GM12878 (cell line): ENCODE data around the gene PPFIA4. TPM values are rescaled to one million over a fixed set of nuclear protein-coding genes. Genes with fewer than 3 reads are reported as not detected.

Experiments used
- ATAC-seq: fragments of 200-7000 bp; cut with Tn5 transposase; 3 replicates; pipeline ENCODE4 v1.9.1; 2020; ENCODE audit warnings: mild to moderate bottlenecking, moderate library complexity
- BruUV-seq: library from RNA; stranded (reverse); fragments of 400-500 nt; replicated peaks from 2 replicates; lab custom pipeline; 2021; lab: Mats Ljungman, UMichigan
- CTCF ChIA-PET: fragments of 300-600 bp; sonication (Branson Sonifier 250); formaldehyde crosslinking; extraction: SDS; loops from one replicate; lab custom pipeline; 2021; ENCODE audit warnings: inconsistent platforms; lab: Yijun Ruan, JAX
- POLR2A ChIA-PET: fragments of 350-600 bp; formaldehyde crosslinking; extraction: SDS; loops from one replicate; lab custom pipeline; 2021; ENCODE audit warnings: inconsistent platforms; lab: Charles Lee
- RAD21 ChIA-PET: fragments of 300-600 bp; sonication (Branson Sonifier 250); formaldehyde crosslinking; loops from one replicate; lab custom pipeline; 2023; ENCODE audit warnings: antibody characterized with exemption; ENCODE audit not compliant: unreplicated experiment; lab: Charles Lee
- SMC1A ChIA-PET: fragments of 300-600 bp; sonication (Branson Sonifier 250); formaldehyde crosslinking; loops from one replicate; lab custom pipeline; 2023; ENCODE audit not compliant: unreplicated experiment, uncharacterized antibody; lab: Charles Lee
- DNase-seq: peaks from one replicate; pipeline ENCODE4 v3.0.0-alpha.2; 2011; ENCODE audit warnings: low read depth, low spot score
- FAIRE-seq: peaks from 3 replicates; lab custom pipeline; 2011; peaks lifted over from hg19 to GRCh38; lab: Jason Lieb, UNC
- H2AFZ ChIP-seq: 2 replicates; pipeline ENCODE4 v1.6.0; 2011; ENCODE audit warnings: low read depth, low read length, control low read depth; ENCODE audit not compliant: control insufficient read depth
- H3K27ac ChIP-seq: 2 replicates; pipeline ENCODE4 v1.5.1; 2011; ENCODE audit warnings: control low read depth; ENCODE audit not compliant: control insufficient read depth, insufficient read depth
- H3K27me3 ChIP-seq, 2 experiments: replicated peaks in 1 of 2; 2 replicates each; pipeline versions ENCODE4 v1.6.0 to v1.6.1; 2011; ENCODE audit warnings: low read length in 1 of 2; ENCODE audit not compliant: control insufficient read depth in 2 of 2, insufficient read depth in 2 of 2
- H3K36me3 ChIP-seq, 2 experiments: 2 replicates each; pipeline ENCODE4 v1.5.1; 2011; ENCODE audit warnings: low read length in 1 of 2; ENCODE audit not compliant: control insufficient read depth in 2 of 2, insufficient read depth in 2 of 2
- H3K4me1 ChIP-seq: 2 replicates; pipeline ENCODE4 v1.6.1; 2011; ENCODE audit warnings: mild to moderate bottlenecking, low read length, moderate library complexity, mixed read lengths; ENCODE audit not compliant: control insufficient read depth, insufficient read depth
- H3K4me2 ChIP-seq: 2 replicates; pipeline ENCODE4 v1.6.0; 2011; ENCODE audit warnings: control low read depth; ENCODE audit not compliant: control insufficient read depth, insufficient read depth
- H3K4me3 ChIP-seq: fragments of 200-600 bp; sonication (generic); 2 replicates; pipeline ENCODE4 v1.5.1; 2016
- H3K79me2 ChIP-seq: 2 replicates; pipeline ENCODE4 v1.6.0; 2011; ENCODE audit warnings: low read length; ENCODE audit not compliant: control insufficient read depth, insufficient read depth
- H3K9ac ChIP-seq: 2 replicates; pipeline ENCODE4 v1.8.0; 2011; ENCODE audit warnings: low read length, control low read depth, mixed read lengths; ENCODE audit not compliant: control insufficient read depth, insufficient read depth
- H3K9me3 ChIP-seq: replicated peaks from 3 replicates; pipeline ENCODE4 v1.5.1; 2011; ENCODE audit warnings: mild to moderate bottlenecking, low read length; ENCODE audit not compliant: control insufficient read depth, insufficient read depth
- H4K20me1 ChIP-seq: 2 replicates; pipeline ENCODE4 v1.6.0; 2011; ENCODE audit not compliant: control insufficient read depth, insufficient read depth
- ATF2 ChIP-seq: IDR thresholded peaks from 2 replicates; pipeline ENCODE4 v1.6.1; 2012; ENCODE audit warnings: low read length, inconsistent platforms
- FOS ChIP-seq: IDR thresholded peaks from 3 replicates; pipeline ENCODE4 v1.6.1; 2011; ENCODE audit warnings: borderline replicate concordance; ENCODE audit not compliant: insufficient read length; ENCODE audit errors: extremely low read depth
- PRDM15 ChIP-seq: fragments of 450-650 bp; formaldehyde crosslinking; IDR thresholded peaks from 2 replicates; pipeline ENCODE4 v1.4.0; 2020; ENCODE audit warnings: mild to moderate bottlenecking, moderate library complexity
- ZNF207 ChIP-seq: fragments of 450-650 bp; IDR thresholded peaks from 2 replicates; pipeline ENCODE4 v1.6.1; 2014; ENCODE audit warnings: antibody characterized with exemption, mild to moderate bottlenecking, borderline replicate concordance
- ZNF24 ChIP-seq: fragments of 450-650 bp; IDR thresholded peaks from 2 replicates; pipeline ENCODE4 v1.6.1; 2017; ENCODE audit warnings: antibody characterized with exemption, mild to moderate bottlenecking
- ZNF274 ChIP-seq: IDR thresholded peaks from one replicate; pipeline ENCODE4 v1.8.0; 2011; ENCODE audit not compliant: insufficient read length, insufficient read depth
- WGBS: methylation state at CpG from one replicate; pipeline ENCODE4 v1.1.6; 2016; ENCODE audit warnings: low lambda C conversion rate; ENCODE audit not compliant: insufficient replicate concordance, insufficient coverage; ENCODE audit errors: missing lambda C conversion rate; 5-methylcytosine and 5-hydroxymethylcytosine counted together
- in situ Hi-C: fragments of 300-500 bp; cut with MboI; formaldehyde crosslinking; loops from 9 replicates; pipeline ENCODE4 v1.14.3; 2018; ENCODE audit warnings: mixed read lengths
- intact Hi-C: fragments of 100-400 bp; cut with micrococcal nuclease; formaldehyde crosslinking; loops from one replicate; pipeline ENCODE4 v1.14.2; 2022; ENCODE audit not compliant: unreplicated experiment
- polyA plus RNA-seq, 11 experiments: library from polyadenylated mRNA; depleted of rRNA in 4 of 11; unstranded in 6 of 11; stranded (reverse) in 5 of 11; fragments of >200 nt; fragmentation: Nextera tagmentation in 4 of 11; fragmentation: Illumina TruSeq in 1 of 11; extraction: Ambion mirVana in 4 of 11; extraction: Trizol in 1 of 11; gene quantifications; 1 replicate in 1 of 11; 2 replicates in 10 of 11; pipeline versions ENCODE4 v1.2.1 to v1.2.3, GENCODE V29; 2011 to 2016; ENCODE audit warnings: inconsistent platforms in 2 of 11, missing spikeins in 2 of 11, low read depth in 1 of 11
- total RNA-seq, 4 experiments: library from RNA; depleted of rRNA in 3 of 4; stranded (reverse); fragments of >200 nt in 3 of 4; fragmentation: Illumina TruSeq in 1 of 4; extraction: Trizol in 1 of 4; gene quantifications; 2 replicates each; pipeline versions ENCODE4 v1.2.1 to v1.2.3, GENCODE V29; 2013 to 2021
- TF ChIP-seq, protein P1 (sequence below): fragments of 450-650 bp; IDR thresholded peaks from 2 replicates; pipeline ENCODE4 v1.6.1; 2017; ENCODE audit warnings: antibody characterized with exemption, mild to moderate bottlenecking, moderate library complexity

PPFIA4 gene
- total and polyA plus RNA-seq, 10 of the 15 experiments (the other 5 are each of a cell fraction or from before 2014, with no cell fraction given) = 0.02 to 19.7 (median 0.34) TPM; not detected in 1

DNA sequence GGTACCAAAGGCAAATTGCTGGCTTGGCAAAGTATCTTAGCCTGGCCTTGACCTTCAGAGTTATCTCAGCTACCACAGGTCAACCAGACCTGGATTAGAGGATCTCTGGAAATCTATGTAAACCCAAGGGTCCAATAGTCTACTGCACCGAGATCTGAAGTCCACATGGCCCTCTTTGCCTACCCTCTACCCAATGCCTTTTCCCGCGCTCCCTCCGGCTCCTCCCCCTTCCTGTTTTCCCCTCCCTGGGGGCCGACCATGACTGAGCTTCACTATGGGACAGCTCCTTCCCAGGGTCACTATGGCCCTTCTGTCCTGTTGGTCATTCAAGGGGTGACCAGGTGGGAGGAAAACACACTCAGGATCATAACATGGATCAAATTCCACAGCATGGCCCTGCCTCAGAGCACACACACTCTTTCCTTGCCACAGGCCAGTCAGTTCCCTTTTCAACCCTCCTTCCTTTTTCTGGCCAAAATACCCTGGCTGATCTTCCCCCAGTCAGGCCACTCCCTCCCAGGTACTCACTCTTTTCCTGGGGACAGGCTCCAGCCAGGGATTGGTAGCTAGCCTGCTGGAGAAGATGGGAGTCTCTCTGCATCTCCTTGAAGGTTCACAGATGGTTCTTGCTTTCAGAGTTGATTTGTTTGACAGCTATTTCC is 38.2 kb upstream of the PPFIA4 start (continued):
- TF ChIP-seq, protein P1, sequence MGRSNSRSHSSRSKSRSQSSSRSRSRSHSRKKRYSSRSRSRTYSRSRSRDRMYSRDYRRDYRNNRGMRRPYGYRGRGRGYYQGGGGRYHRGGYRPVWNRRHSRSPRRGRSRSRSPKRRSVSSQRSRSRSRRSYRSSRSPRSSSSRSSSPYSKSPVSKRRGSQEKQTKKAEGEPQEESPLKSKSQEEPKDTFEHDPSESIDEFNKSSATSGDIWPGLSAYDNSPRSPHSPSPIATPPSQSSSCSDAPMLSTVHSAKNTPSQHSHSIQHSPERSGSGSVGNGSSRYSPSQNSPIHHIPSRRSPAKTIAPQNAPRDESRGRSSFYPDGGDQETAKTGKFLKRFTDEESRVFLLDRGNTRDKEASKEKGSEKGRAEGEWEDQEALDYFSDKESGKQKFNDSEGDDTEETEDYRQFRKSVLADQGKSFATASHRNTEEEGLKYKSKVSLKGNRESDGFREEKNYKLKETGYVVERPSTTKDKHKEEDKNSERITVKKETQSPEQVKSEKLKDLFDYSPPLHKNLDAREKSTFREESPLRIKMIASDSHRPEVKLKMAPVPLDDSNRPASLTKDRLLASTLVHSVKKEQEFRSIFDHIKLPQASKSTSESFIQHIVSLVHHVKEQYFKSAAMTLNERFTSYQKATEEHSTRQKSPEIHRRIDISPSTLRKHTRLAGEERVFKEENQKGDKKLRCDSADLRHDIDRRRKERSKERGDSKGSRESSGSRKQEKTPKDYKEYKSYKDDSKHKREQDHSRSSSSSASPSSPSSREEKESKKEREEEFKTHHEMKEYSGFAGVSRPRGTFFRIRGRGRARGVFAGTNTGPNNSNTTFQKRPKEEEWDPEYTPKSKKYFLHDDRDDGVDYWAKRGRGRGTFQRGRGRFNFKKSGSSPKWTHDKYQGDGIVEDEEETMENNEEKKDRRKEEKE = no peak

DNA sequence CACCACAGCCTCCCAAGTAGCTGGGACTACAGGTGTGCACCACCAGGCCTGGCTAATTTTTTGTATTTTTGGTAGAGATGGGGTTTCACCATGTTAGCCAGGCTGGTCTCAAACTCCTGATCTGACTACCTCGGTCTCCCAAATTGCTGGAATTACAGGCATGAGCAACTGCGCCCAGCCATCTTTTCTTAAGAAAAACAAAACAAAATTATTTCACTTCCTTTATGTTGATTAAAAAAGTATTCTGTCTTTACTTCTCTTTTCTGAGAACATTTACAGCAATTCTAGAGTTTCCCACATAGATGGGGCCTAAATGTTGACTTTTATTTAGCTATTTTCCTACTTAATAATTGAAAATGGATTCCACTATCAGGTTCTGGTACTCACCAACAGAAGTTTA is 36.4 kb upstream of the PPFIA4 start:
- WGBS = 48% methylated on average over 2 of the region's 2 CpGs
- DNase-seq (no peak), FAIRE-seq (no peak), ATAC-seq (no peak)
- in situ Hi-C loops (no loop called here), intact Hi-C loops (loop anchor here (10.0 kb wide), 1 partner anchor 265 kb away; no protein-coding TSS in a partner anchor)
- RAD21 ChIA-PET = interaction anchor here (1.5 kb wide), 1 partner anchor 10 kb away, joined by 3 read pairs; no protein-coding TSS in a partner anchor
- Histone ChIP-seq H3K79me2 (no peaks in the 10 kb centered on the region), H3K9me3 (no peaks in the 10 kb centered on the region), H2AFZ (no peak overlapping the region), H3K4me3 (no peak overlapping the region), H3K9ac (no peak overlapping the region), H3K36me3 (no peaks in the 10 kb centered on the region), H3K4me2 (no peak overlapping the region), H3K4me1 (no peaks in the 10 kb centered on the region), H3K27ac (no peak overlapping the region), H3K27me3 (no peaks in the 10 kb centered on the region; a peak in 1 of 4 replicates), H4K20me1 (no peaks in the 10 kb centered on the region)
- POLR2A ChIA-PET = no interaction called here
- TF ChIP-seq PRDM15 (CRISPR knock-in tag) = no peak
- no peak for TF ChIP-seq ZNF207
- no peak for TF ChIP-seq FOS
- TF ChIP-seq ATF2 = no peak
- TF ChIP-seq ZNF24 = no peak
- no peak for TF ChIP-seq ZNF274
- CTCF ChIA-PET = interaction anchor here (1.4 to 2.7 kb wide), 2 partner anchors 9 to 797 kb away, joined by 4 to 17 read pairs; partner anchors contain the start of gene LGR6
- BruUV-seq = no TSS peak
- SMC1A ChIA-PET = interaction anchor here (1.3 kb wide), 1 partner anchor 15 kb away, joined by 4 read pairs; no protein-coding TSS in a partner anchor
